IPS-18a (cell line): Measurements from ENCODE around the gene SYCE1L.
"Not testable (repeated sequence)": the region's sequence is repeated elsewhere in the genome, so short reads cannot be mapped to it uniquely, and the experiment has no call there.

Experiments used
- H3K27ac ChIP-seq: one replicate; pipeline ENCODE4 v1.5.1; 2013; ENCODE audit warnings: low read length
- H3K27me3 ChIP-seq: one replicate; pipeline ENCODE4 v1.6.1; 2013; ENCODE audit warnings: mild to moderate bottlenecking, low read length; ENCODE audit not compliant: control insufficient read depth, insufficient read depth
- H3K36me3 ChIP-seq: one replicate; pipeline ENCODE4 v1.6.1; 2013; ENCODE audit warnings: low read depth, low read length; ENCODE audit not compliant: control insufficient read depth
- H3K4me1 ChIP-seq: one replicate; pipeline ENCODE4 v1.6.1; 2013; ENCODE audit warnings: low read depth, low read length; ENCODE audit not compliant: control insufficient read depth
- H3K4me3 ChIP-seq: one replicate; pipeline ENCODE4 v1.5.1; 2013; ENCODE audit warnings: low read length
- H3K9ac ChIP-seq: one replicate; pipeline ENCODE4 v1.6.1; 2013; ENCODE audit warnings: mild to moderate bottlenecking, low read length, moderate library complexity
- H3K9me3 ChIP-seq: one replicate; pipeline ENCODE4 v1.6.1; 2013; ENCODE audit warnings: low read depth, low read length; ENCODE audit not compliant: control insufficient read depth

SYCE1L gene

GRCh38 chr16:77183137-77183536, 16.1 kb upstream of the SYCE1L start:
- no peaks in the 10 kb centered on the region for H3K9me3 ChIP-seq
- H3K36me3 ChIP-seq, result no peaks in the 10 kb centered on the region
- H3K27ac ChIP-seq, result no peak overlapping the region
- no peak overlapping the region for H3K4me3 ChIP-seq
- H3K27me3 ChIP-seq, result no peaks in the 10 kb centered on the region
- H3K4me1 ChIP-seq, result no peaks in the 10 kb centered on the region
- no peak overlapping the region for H3K9ac ChIP-seq

- H3K4me3 ChIP-seq, H3K9me3 ChIP-seq, H3K9ac ChIP-seq, H3K36me3 ChIP-seq, H3K27ac ChIP-seq, H3K27me3 ChIP-seq, H3K4me1 ChIP-seq: not testable (repeated sequence)
These were observed 12.9 kb upstream of the SYCE1L start for GRCh38 chr16:77186298-77186697.

- H3K4me3 ChIP-seq, result peak overlapping the region; percentile 93
- H3K4me1 ChIP-seq, result no peaks in the 10 kb centered on the region
- H3K9me3 ChIP-seq, result no peaks in the 10 kb centered on the region
- peaks cover 14% of the 10 kb centered on the region for H3K36me3 ChIP-seq
- H3K9ac ChIP-seq, result peak overlapping the region; percentile 72
- H3K27me3 ChIP-seq, result no peaks in the 10 kb centered on the region
- H3K27ac ChIP-seq, result peak overlapping the region; percentile 59
These were observed 9.1 kb upstream of the SYCE1L start for GRCh38 chr16:77190190-77190477.

- peak within 1 kb of the TSS; percentile 93 for H3K4me3 ChIP-seq
- H3K27ac ChIP-seq, result peak within 1 kb of the TSS; percentile 84
- peaks cover 19% of the 10 kb centered on the region for H3K36me3 ChIP-seq
- no peaks in the 10 kb centered on the region for H3K9me3 ChIP-seq
- no peaks in the 10 kb centered on the region for H3K27me3 ChIP-seq
- H3K4me1 ChIP-seq, result no peaks in the 10 kb centered on the region
- peak within 1 kb of the TSS; percentile 72 for H3K9ac ChIP-seq
These were observed 8.5 kb upstream of the SYCE1L start, which contains the start of gene MON1B for GRCh38 chr16:77190478-77191258. MON1B (plus strand) TSS chr16:77191190; CDS start chr16:77191486, 296 bp downstream.

- no peaks in the 10 kb centered on the region for H3K4me1 ChIP-seq
- peak overlapping the region; percentile 93 for H3K4me3 ChIP-seq
- peak overlapping the region; percentile 72 for H3K9ac ChIP-seq
- peak overlapping the region; percentile 84 for H3K27ac ChIP-seq
- H3K27me3 ChIP-seq, result no peaks in the 10 kb centered on the region
- no peaks in the 10 kb centered on the region for H3K9me3 ChIP-seq
- H3K36me3 ChIP-seq, result peaks cover 23% of the 10 kb centered on the region
These were observed 7.8 kb upstream of the SYCE1L start for GRCh38 chr16:77191259-77191969.

GRCh38 chr16:77193377-77193776, 5.8 kb upstream of the SYCE1L start:
- H3K36me3 ChIP-seq, result peaks cover 34% of the 10 kb centered on the region
- H3K9ac ChIP-seq, result no peak overlapping the region
- no peaks in the 10 kb centered on the region for H3K9me3 ChIP-seq
- no peak overlapping the region for H3K27ac ChIP-seq
- no peaks in the 10 kb centered on the region for H3K27me3 ChIP-seq
- H3K4me3 ChIP-seq, result no peak overlapping the region
- H3K4me1 ChIP-seq, result no peaks in the 10 kb centered on the region

GRCh38 chr16:77194295-77195231, 4.6 kb upstream of the SYCE1L start:
- no peak overlapping the region for H3K27ac ChIP-seq
- H3K4me1 ChIP-seq, result no peaks in the 10 kb centered on the region
- no peaks in the 10 kb centered on the region for H3K27me3 ChIP-seq
- no peaks in the 10 kb centered on the region for H3K9me3 ChIP-seq
- no peak overlapping the region for H3K4me3 ChIP-seq
- H3K9ac ChIP-seq, result no peak overlapping the region
- H3K36me3 ChIP-seq, result peaks cover 34% of the 10 kb centered on the region

GRCh38 chr16:77195411-77195810, 3.8 kb upstream of the SYCE1L start:
- Histone ChIP-seq H3K9me3 (no peaks in the 10 kb centered on the region), H3K4me1 (no peaks in the 10 kb centered on the region), H3K27me3 (no peaks in the 10 kb centered on the region), H3K36me3 (peaks cover 34% of the 10 kb centered on the region), H3K9ac (no peak overlapping the region), H3K27ac (no peak overlapping the region), H3K4me3 (no peak overlapping the region)

- Histone ChIP-seq H3K36me3 (peaks cover 40% of the 10 kb centered on the region), H3K27me3 (no peaks in the 10 kb centered on the region)
These were observed 1.5 kb upstream of the SYCE1L start for GRCh38 chr16:77197747-77198146.

GRCh38 chr16:77206533-77206932, 7.3 kb downstream of the SYCE1L start:
- no peak overlapping the region for H3K9ac ChIP-seq
- no peaks in the 10 kb centered on the region for H3K9me3 ChIP-seq
- H3K36me3 ChIP-seq, result no peaks in the 10 kb centered on the region
- no peak overlapping the region for H3K27ac ChIP-seq
- no peak overlapping the region for H3K4me3 ChIP-seq
- peaks cover 5% of the 10 kb centered on the region for H3K27me3 ChIP-seq
- H3K4me1 ChIP-seq, result peaks cover 14% of the 10 kb centered on the region

More at GRCh38 chr16:77197747-77198146, 1.5 kb upstream of the SYCE1L start:
- H3K9ac ChIP-seq, result no peak overlapping the region
- no peak overlapping the region for H3K27ac ChIP-seq
- no peaks in the 10 kb centered on the region for H3K4me1 ChIP-seq
- H3K9me3 ChIP-seq, result no peaks in the 10 kb centered on the region
- no peak overlapping the region for H3K4me3 ChIP-seq

- H3K9ac ChIP-seq, result no peak overlapping the region
These were observed 7.8 kb downstream of the SYCE1L start for GRCh38 chr16:77207030-77207429.

More at GRCh38 chr16:77207030-77207429, 7.8 kb downstream of the SYCE1L start:
- Histone ChIP-seq H3K9me3 (no peaks in the 10 kb centered on the region), H3K27ac (no peak overlapping the region), H3K4me3 (no peak overlapping the region), H3K27me3 (peaks cover 6% of the 10 kb centered on the region), H3K4me1 (peaks cover 16% of the 10 kb centered on the region), H3K36me3 (no peaks in the 10 kb centered on the region)
